Activated T-cell treated with anti-CD3 and anti-CD28 coated beads, Interleukin-2, amount 50 U/mL, for 4 hours (primary cell): ENCODE data around the gene PTRH1. TPM values are rescaled to one million over a fixed set of nuclear protein-coding genes. Genes with fewer than 3 reads are reported as not detected.

Experiments
- ATAC-seq, 2 donors: fragments of 200-7000 bp; cut with Tn5 transposase; one replicate each; pipeline ENCODE4 v1.10.0; 2021
- DNase-seq: peaks from one replicate; pipeline ENCODE4 v3.0.0-alpha.2; 2020
- H3K27me3 Mint-ChIP-seq: one replicate; pipeline ENCODE4 v1.8.0; 2021; ENCODE audit warnings: low read depth, mixed read lengths
- H3K36me3 Mint-ChIP-seq: one replicate; pipeline ENCODE4 v1.8.0; 2022; ENCODE audit warnings: mixed read lengths; ENCODE audit not compliant: insufficient read depth
- H3K4me1 Mint-ChIP-seq: one replicate; pipeline ENCODE4 v1.8.0; 2021; ENCODE audit warnings: low read depth, mixed read lengths
- H3K4me3 Mint-ChIP-seq: one replicate; pipeline ENCODE4 v1.8.0; 2021; ENCODE audit warnings: mild to moderate bottlenecking, moderate library complexity, mixed read lengths
- H3K9me3 Mint-ChIP-seq: one replicate; pipeline ENCODE4 v1.8.0; 2021; ENCODE audit warnings: mixed read lengths
- total RNA-seq, 3 donors: library from RNA; stranded (reverse); gene quantifications; one replicate each; pipeline ENCODE4 v1.2.1, GENCODE V29; 2021

PTRH1 gene
- total RNA-seq, 3 donors from 2014 or later, result 43.9 to 49.6 (median 45.6) TPM

- DNase-seq (no peak), ATAC-seq (no peak)
- H3K4me3 Mint-ChIP-seq, result no peak overlapping the region
- no peaks in the 10 kb centered on the region for H3K36me3 Mint-ChIP-seq
- H3K9me3 Mint-ChIP-seq, result no peaks in the 10 kb centered on the region
- peaks cover 2% of the 10 kb centered on the region for H3K27me3 Mint-ChIP-seq
- no peaks in the 10 kb centered on the region for H3K4me1 Mint-ChIP-seq
Observed at GRCh38 chr9:127684576-127684975, 30.9 kb downstream of the PTRH1 start.

- ATAC-seq (no peak), DNase-seq (no peak)
- Mint-ChIP-seq H3K27me3 (peaks cover 2% of the 10 kb centered on the region), H3K9me3 (no peaks in the 10 kb centered on the region), H3K36me3 (peaks cover 2% of the 10 kb centered on the region), H3K4me1 (no peaks in the 10 kb centered on the region), H3K4me3 (no peak overlapping the region)
Observed at GRCh38 chr9:127683723-127684122, 31.7 kb downstream of the PTRH1 start.

- H3K27me3 Mint-ChIP-seq, result peaks cover 2% of the 10 kb centered on the region
- peaks cover 5% of the 10 kb centered on the region for H3K36me3 Mint-ChIP-seq
- no peak for DNase-seq
- no peaks in the 10 kb centered on the region for H3K9me3 Mint-ChIP-seq
- H3K4me1 Mint-ChIP-seq, result no peaks in the 10 kb centered on the region
- ATAC-seq, result no peak
- H3K4me3 Mint-ChIP-seq, result no peak overlapping the region
Observed at GRCh38 chr9:127682351-127683136, 32.9 kb downstream of the PTRH1 start.

- Mint-ChIP-seq H3K4me3 (no peak overlapping the region), H3K4me1 (no peaks in the 10 kb centered on the region), H3K27me3 (peaks cover 2% of the 10 kb centered on the region), H3K9me3 (no peaks in the 10 kb centered on the region), H3K36me3 (peaks cover 5% of the 10 kb centered on the region)
- DNase-seq (no peak), ATAC-seq (no peak)
Observed at GRCh38 chr9:127680846-127681245, 34.6 kb downstream of the PTRH1 start.

- ATAC-seq (no peak), DNase-seq (no peak)
- Mint-ChIP-seq H3K4me1 (no peaks in the 10 kb centered on the region), H3K36me3 (peaks cover 5% of the 10 kb centered on the region), H3K4me3 (no peak overlapping the region), H3K27me3 (peaks cover 2% of the 10 kb centered on the region), H3K9me3 (no peaks in the 10 kb centered on the region)
Observed at GRCh38 chr9:127680226-127680625, 35.2 kb downstream of the PTRH1 start.

- DNase-seq (no peak), ATAC-seq (no peak)
- Mint-ChIP-seq H3K4me1 (no peaks in the 10 kb centered on the region), H3K4me3 (no peak overlapping the region), H3K27me3 (no peaks in the 10 kb centered on the region), H3K9me3 (no peaks in the 10 kb centered on the region), H3K36me3 (peaks cover 5% of the 10 kb centered on the region)
Observed at GRCh38 chr9:127679506-127679905, 36.0 kb downstream of the PTRH1 start.

GRCh38 chr9:127676638-127677037, 38.8 kb downstream of the PTRH1 start:
- Mint-ChIP-seq H3K36me3 (peaks cover 5% of the 10 kb centered on the region), H3K27me3 (no peaks in the 10 kb centered on the region), H3K4me3 (no peak overlapping the region), H3K4me1 (no peaks in the 10 kb centered on the region), H3K9me3 (no peaks in the 10 kb centered on the region)
- DNase-seq (no peak), ATAC-seq (no peak)

DNA sequence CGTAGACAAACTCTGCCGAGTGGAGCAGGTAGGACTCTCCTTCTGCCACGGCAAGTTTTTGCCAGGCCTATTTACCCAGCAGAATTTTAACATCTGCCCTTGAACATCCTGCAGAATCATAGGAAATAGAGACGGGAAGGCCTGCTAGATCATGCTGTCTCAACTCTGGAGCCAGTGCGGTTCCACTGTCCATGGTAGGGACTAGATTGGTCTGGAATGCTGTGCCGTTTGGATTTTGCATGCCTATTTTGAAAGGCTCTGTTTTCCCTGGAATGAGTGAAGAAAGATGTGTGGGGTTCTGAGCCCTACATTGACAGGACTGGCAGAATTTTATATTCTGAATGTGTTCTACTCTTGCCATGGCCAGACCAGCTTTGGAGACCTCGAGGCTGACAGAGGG, 42.2 kb downstream of the PTRH1 start:
- H3K4me1 Mint-ChIP-seq, result no peaks in the 10 kb centered on the region
- H3K4me3 Mint-ChIP-seq, result no peak overlapping the region
- DNase-seq, result no peak
- no peak for ATAC-seq
- H3K36me3 Mint-ChIP-seq, result peaks cover 4% of the 10 kb centered on the region
- H3K9me3 Mint-ChIP-seq, result no peaks in the 10 kb centered on the region
- H3K27me3 Mint-ChIP-seq, result no peaks in the 10 kb centered on the region

- H3K4me1 Mint-ChIP-seq, result no peaks in the 10 kb centered on the region
- DNase-seq (no peak), ATAC-seq (no peak)
- no peaks in the 10 kb centered on the region for H3K27me3 Mint-ChIP-seq
- no peak overlapping the region for H3K4me3 Mint-ChIP-seq
- H3K36me3 Mint-ChIP-seq, result peaks cover 9% of the 10 kb centered on the region
- no peaks in the 10 kb centered on the region for H3K9me3 Mint-ChIP-seq
Observed at GRCh38 chr9:127667906-127668305, 47.6 kb downstream of the PTRH1 start.

DNA sequence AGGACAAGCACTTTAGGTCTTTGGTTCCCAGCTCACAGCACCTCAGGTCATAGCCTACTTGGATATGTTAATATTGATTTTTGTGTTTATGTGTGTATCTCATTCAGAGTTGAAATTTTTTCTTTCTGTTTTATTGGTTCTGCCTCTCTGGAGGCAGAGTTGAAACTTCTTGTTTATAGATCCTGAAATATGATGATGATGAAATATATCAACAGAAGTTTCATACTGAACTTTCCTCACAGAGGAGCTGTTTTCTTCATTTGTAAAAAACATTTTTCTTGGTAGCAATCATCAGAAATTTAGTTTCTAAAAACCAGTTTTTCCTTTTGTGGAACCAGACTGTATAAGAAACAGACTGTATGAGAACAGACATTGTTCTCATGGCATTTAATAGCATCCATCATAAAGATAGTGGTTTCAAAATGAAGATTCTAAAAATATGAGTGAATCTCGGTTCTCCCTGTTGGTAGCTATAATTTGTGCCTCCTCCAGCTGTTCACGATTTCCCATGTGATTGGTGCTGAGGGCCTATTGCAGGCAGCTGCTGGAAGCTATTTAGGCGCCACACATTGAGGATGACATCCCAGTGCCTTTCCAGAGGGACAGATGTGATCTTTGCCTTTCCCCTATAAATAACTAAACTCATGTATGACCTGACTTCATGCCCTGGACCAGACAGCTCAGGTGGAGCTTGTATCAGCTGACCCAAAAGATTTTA, 48.2 kb downstream of the PTRH1 start:
- Mint-ChIP-seq H3K4me3 (no peak overlapping the region), H3K27me3 (peaks cover 4% of the 10 kb centered on the region), H3K36me3 (peaks cover 12% of the 10 kb centered on the region), H3K9me3 (no peaks in the 10 kb centered on the region), H3K4me1 (no peaks in the 10 kb centered on the region)
- DNase-seq, result no peak
- no peak for ATAC-seq

GRCh38 chr9:127664678-127665507, 50.6 kb downstream of the PTRH1 start:
- Mint-ChIP-seq H3K4me1 (no peaks in the 10 kb centered on the region), H3K4me3 (no peak overlapping the region), H3K9me3 (no peaks in the 10 kb centered on the region), H3K27me3 (peaks cover 4% of the 10 kb centered on the region), H3K36me3 (peaks cover 8% of the 10 kb centered on the region)
- ATAC-seq, result no peak
- no peak for DNase-seq

DNA sequence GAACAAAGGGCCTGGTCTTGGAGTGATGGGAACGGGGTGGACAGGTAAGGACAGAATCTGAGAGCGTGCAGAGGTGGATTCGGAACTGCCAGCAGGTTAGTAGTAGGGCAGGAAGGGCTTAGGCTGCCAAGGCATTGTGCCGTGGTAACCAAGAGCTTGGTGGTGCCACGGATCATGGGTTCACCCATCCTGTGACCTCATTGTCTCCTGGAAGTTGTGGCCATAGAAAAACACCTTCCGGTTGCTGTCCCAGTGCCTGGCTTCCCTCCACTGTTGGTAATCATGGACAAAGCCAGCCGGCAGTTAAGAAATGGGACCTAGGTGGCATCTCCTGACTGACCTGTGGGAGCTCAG, 51.2 kb downstream of the PTRH1 start:
- Mint-ChIP-seq H3K36me3 (peaks cover 8% of the 10 kb centered on the region), H3K4me1 (no peaks in the 10 kb centered on the region), H3K9me3 (no peaks in the 10 kb centered on the region), H3K4me3 (no peak overlapping the region), H3K27me3 (peaks cover 4% of the 10 kb centered on the region)
- DNase-seq, result no peak
- no peak for ATAC-seq
